BLaER1 (cell line): ENCODE data around the gene SIAH3.
"Not testable (repeated sequence)": the region's sequence is repeated elsewhere in the genome, so short reads cannot be mapped to it uniquely, and the experiment has no call there.

Source experiments
- H3K27ac ChIP-seq: shearing (Covaris generic); formaldehyde crosslinking; 2 replicates; pipeline ENCODE4 v1.8.1; 2022
- H3K27me3 ChIP-seq: shearing (Covaris generic); formaldehyde crosslinking; 2 replicates; pipeline ENCODE4 v1.8.1; 2022
- H3K36me3 ChIP-seq: shearing (Covaris generic); formaldehyde crosslinking; 2 replicates; pipeline ENCODE4 v1.8.1; 2022
- H3K4me1 ChIP-seq: shearing (Covaris generic); formaldehyde crosslinking; 2 replicates; pipeline ENCODE4 v1.8.1; 2022
- H3K4me2 ChIP-seq: shearing (Covaris generic); formaldehyde crosslinking; 2 replicates; pipeline ENCODE4 v1.8.1; 2022
- H3K4me3 ChIP-seq: shearing (Covaris generic); formaldehyde crosslinking; 2 replicates; pipeline ENCODE4 v1.8.1; 2022
- H3K9ac ChIP-seq: shearing (Covaris generic); formaldehyde crosslinking; 2 replicates; pipeline ENCODE4 v1.8.1; 2022
- H3K9me3 ChIP-seq: shearing (Covaris generic); formaldehyde crosslinking; 2 replicates; pipeline ENCODE4 v1.8.1; 2022
- H4K20me1 ChIP-seq: shearing (Covaris generic); formaldehyde crosslinking; 2 replicates; pipeline ENCODE4 v1.8.1; 2022
- Cebpa-rat ChIP-seq: shearing (Covaris generic); IDR thresholded peaks from 2 replicates; pipeline ENCODE4 v1.8.1; 2022

The SIAH3 gene

DNA sequence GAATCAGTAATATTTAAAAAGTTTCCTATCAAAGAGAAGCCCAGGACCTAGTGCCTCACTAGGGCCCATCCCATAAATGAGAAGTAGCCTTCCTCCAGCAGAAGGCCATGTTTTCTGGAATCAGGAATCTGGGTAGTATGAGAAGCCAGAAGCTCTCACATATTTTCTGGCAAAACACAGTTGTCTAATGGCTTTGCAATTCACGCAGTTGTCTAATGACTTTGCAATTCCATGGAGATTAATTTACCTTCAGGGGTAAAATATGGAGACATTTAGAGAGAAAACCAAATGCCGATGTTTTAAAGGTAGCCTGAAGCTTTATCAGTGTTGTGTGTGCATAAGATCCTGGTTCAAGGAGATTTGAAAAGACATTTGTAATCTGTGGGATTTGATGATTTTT is 29.8 kb upstream of the SIAH3 start:
- TF ChIP-seq Cebpa-rat = no peak
- Histone ChIP-seq H3K4me2 (no peak overlapping the region), H4K20me1 (no peaks in the 10 kb centered on the region), H3K9me3 (no peaks in the 10 kb centered on the region), H3K27me3 (no peaks in the 10 kb centered on the region), H3K36me3 (no peaks in the 10 kb centered on the region), H3K27ac (no peak overlapping the region), H3K4me3 (no peak overlapping the region), H3K4me1 (peaks cover 9% of the 10 kb centered on the region; the same call in 1 of the 2 replicates), H3K9ac (no peak overlapping the region)

GRCh38 chr13:45880242-45880641 is 28.7 kb upstream of the SIAH3 start:
- Histone ChIP-seq H3K4me2 (no peak overlapping the region), H3K36me3 (no peaks in the 10 kb centered on the region), H3K27me3 (no peaks in the 10 kb centered on the region), H3K9ac (no peak overlapping the region), H3K27ac (no peak overlapping the region), H4K20me1 (no peaks in the 10 kb centered on the region), H3K4me1 (peaks cover 9% of the 10 kb centered on the region; the same call in 1 of the 2 replicates), H3K9me3 (no peaks in the 10 kb centered on the region), H3K4me3 (no peak overlapping the region)
- no peak for TF ChIP-seq Cebpa-rat

DNA sequence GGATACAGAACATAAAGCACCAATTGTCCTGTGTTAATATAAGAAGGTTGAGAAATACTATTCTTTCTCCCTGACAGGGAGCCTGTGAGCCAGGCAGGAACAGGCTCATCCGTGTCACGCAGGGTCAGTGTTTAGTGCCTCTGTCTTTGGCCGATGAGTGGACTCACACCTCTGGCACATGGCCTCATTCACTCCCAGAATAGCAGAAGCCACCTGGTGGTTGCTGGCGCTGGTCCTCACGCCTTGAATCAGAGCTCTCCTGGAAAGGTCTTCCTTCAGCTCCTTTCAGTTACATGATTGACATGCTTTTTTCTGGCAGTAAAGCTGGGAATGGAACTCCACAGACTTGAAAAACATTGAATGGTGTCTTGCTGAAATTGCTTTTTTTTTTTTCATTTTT is 28.1 kb upstream of the SIAH3 start:
- TF ChIP-seq Cebpa-rat = no peak
- Histone ChIP-seq H3K27ac (no peak overlapping the region), H3K9ac (no peak overlapping the region), H3K4me2 (no peak overlapping the region), H4K20me1 (no peaks in the 10 kb centered on the region), H3K36me3 (no peaks in the 10 kb centered on the region), H3K27me3 (no peaks in the 10 kb centered on the region), H3K4me1 (peaks cover 9% of the 10 kb centered on the region; the same call in 1 of the 2 replicates), H3K9me3 (no peaks in the 10 kb centered on the region), H3K4me3 (no peak overlapping the region)

- Histone ChIP-seq H3K36me3 (no peaks in the 10 kb centered on the region), H3K4me1 (peaks cover 14% of the 10 kb centered on the region), H3K9me3 (no peaks in the 10 kb centered on the region), H3K27me3 (no peaks in the 10 kb centered on the region), H3K9ac (no peak overlapping the region), H3K27ac (no peak overlapping the region), H3K4me2 (no peak overlapping the region), H4K20me1 (no peaks in the 10 kb centered on the region), H3K4me3 (no peak overlapping the region)
- no peak for TF ChIP-seq Cebpa-rat
These were observed 27.4 kb upstream of the SIAH3 start for GRCh38 chr13:45878966-45879365.

DNA sequence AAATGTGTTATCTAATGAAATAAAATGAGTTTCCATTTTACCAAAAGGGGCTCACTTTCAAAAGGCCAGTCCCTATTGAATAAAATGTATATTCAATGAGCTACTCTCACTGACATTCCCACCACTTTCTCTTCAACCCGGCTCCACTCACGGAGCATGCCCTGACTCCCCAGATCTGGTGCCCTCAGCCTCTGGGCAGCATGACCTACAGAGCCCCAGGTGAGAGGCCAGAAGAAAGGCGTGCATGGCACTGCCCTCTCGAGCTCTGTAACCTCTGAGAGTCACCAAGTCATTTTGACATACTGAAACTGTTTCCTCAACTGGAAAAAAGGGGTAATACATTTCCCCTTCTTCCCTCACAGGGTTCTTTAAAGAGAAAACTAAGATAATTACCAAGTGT is 25.2 kb upstream of the SIAH3 start:
- Histone ChIP-seq H3K4me3 (no peak overlapping the region), H3K4me1 (peaks cover 13% of the 10 kb centered on the region), H4K20me1 (no peaks in the 10 kb centered on the region), H3K27me3 (no peaks in the 10 kb centered on the region), H3K27ac (no peak overlapping the region), H3K9me3 (no peaks in the 10 kb centered on the region), H3K36me3 (no peaks in the 10 kb centered on the region), H3K9ac (no peak overlapping the region), H3K4me2 (no peak overlapping the region)
- no peak for TF ChIP-seq Cebpa-rat

DNA sequence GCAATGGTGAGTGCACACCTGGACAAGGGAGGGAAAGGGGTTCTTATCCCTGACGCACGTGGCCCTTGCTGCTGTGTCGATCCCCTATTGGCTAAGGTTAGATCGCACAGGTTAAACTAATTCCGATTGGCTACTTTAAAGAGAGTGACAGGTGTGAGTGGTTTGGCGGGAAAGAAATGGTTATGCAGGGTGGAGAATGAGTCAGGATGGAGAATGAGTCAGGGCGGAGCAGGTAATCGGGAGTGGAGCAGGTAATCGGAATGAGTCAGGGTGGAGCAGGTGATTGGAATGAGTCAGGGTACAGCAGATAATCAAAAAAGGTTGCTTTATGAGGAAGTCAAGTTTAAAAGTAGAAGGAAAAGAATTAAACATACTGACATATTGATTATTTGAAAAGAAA is 24.4 kb upstream of the SIAH3 start:
- H3K4me1 ChIP-seq = peaks cover 20% of the 10 kb centered on the region
- no peak overlapping the region for H3K4me3 ChIP-seq
- no peaks in the 10 kb centered on the region for H3K36me3 ChIP-seq
- no peak overlapping the region for H3K4me2 ChIP-seq
- no peaks in the 10 kb centered on the region for H3K9me3 ChIP-seq
- H3K9ac ChIP-seq = no peak overlapping the region
- no peaks in the 10 kb centered on the region for H4K20me1 ChIP-seq
- H3K27me3 ChIP-seq = no peaks in the 10 kb centered on the region
- H3K27ac ChIP-seq = no peak overlapping the region
- no peak for TF ChIP-seq Cebpa-rat

DNA sequence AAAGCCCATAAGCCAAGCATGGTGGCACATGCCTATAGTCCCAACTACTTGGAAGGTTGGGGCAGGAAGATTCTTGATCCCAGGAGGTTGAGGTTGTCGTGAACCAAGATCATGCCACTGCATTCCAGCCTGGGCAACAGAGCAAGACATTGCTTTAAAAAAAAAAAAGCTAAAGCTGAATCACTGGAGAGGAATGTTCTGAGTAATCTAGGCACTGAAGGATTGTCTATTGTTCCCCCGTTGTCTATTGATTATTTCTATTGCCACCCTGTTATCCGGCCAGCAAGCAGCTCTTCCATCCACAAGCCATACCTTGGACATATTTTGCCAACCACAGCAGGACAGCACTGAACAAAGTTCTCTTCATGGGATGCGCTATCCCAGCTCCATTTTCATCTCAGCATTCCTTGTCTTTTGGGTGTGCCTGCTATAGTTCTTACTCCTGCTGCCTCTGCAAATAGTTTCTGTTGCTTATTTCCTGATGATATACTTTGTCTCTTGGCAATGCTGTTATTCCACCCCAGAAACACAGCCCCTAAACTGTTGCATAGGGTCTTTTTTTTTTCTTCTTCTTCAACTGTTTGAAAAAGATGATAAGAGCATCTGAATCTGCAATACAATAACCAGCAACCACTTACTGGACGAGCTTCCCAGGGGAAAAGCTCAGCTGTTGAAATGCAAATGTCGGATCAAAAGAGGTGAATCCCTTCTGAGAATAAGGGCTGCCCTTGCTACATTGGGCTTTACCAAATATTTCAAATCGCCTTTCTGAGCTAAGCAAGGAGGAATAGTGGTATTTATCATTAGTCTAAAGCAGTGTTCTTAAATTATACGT is 22.2 kb upstream of the SIAH3 start:
- TF ChIP-seq Cebpa-rat = no peak
- H3K27me3 ChIP-seq = no peaks in the 10 kb centered on the region
- H3K9me3 ChIP-seq = no peaks in the 10 kb centered on the region
- peaks cover 24% of the 10 kb centered on the region for H3K4me1 ChIP-seq
- no peak overlapping the region for H3K9ac ChIP-seq
- no peak overlapping the region for H3K4me3 ChIP-seq
- peak overlapping the region; percentile 38 for H3K4me2 ChIP-seq
- no peak overlapping the region for H3K27ac ChIP-seq
- H3K36me3 ChIP-seq = no peaks in the 10 kb centered on the region
- H4K20me1 ChIP-seq = no peaks in the 10 kb centered on the region

- Histone ChIP-seq H3K27me3 (no peaks in the 10 kb centered on the region), H3K9me3 (no peaks in the 10 kb centered on the region), H3K27ac (no peak overlapping the region), H3K36me3 (no peaks in the 10 kb centered on the region), H3K4me3 (no peak overlapping the region), H3K4me1 (peaks cover 24% of the 10 kb centered on the region), H4K20me1 (no peaks in the 10 kb centered on the region), H3K9ac (no peak overlapping the region), H3K4me2 (no peak overlapping the region)
- TF ChIP-seq Cebpa-rat = no peak
These were observed 21.0 kb upstream of the SIAH3 start for GRCh38 chr13:45872566-45872965.

GRCh38 chr13:45871201-45871600 is 19.6 kb upstream of the SIAH3 start:
- H3K4me2 ChIP-seq = peak overlapping the region; percentile 13; the same call in 1 of the 2 replicates
- not testable (repeated sequence) for H3K4me3 ChIP-seq, H3K9me3 ChIP-seq, H3K27me3 ChIP-seq, H3K9ac ChIP-seq, H4K20me1 ChIP-seq, H3K36me3 ChIP-seq, H3K27ac ChIP-seq
- peaks cover 24% of the 10 kb centered on the region for H3K4me1 ChIP-seq

DNA sequence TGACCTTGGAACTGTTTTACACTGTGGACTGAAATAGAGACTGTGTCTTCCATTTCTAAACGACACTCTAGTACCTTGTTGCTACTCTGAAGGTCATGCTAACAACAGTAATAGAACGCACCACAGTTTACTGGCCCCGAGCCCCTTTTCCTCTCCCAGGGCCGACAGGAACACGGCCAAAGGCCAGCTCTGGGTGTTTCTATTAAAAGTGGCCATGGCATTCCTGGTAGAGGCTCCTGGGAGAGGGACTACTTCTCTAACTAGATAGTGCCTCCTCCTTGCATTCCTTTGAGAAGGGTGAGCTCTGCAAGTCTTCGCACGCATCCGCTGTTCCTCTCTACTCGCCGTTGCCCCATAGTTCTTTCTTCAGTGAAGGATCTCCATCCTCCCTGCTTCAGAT is 18.7 kb upstream of the SIAH3 start:
- Histone ChIP-seq H3K4me3 (no peak overlapping the region), H3K4me1 (peaks cover 24% of the 10 kb centered on the region)
- TF ChIP-seq Cebpa-rat = no peak

More for the DNA sequence above, 18.7 kb upstream of the SIAH3 start:
- Histone ChIP-seq H3K9me3 (no peaks in the 10 kb centered on the region), H3K9ac (no peak overlapping the region), H3K27me3 (no peaks in the 10 kb centered on the region), H4K20me1 (no peaks in the 10 kb centered on the region), H3K36me3 (no peaks in the 10 kb centered on the region), H3K4me2 (no peak overlapping the region), H3K27ac (no peak overlapping the region)
